ENCODE results near the gene SIL1.
"Not testable (repeated sequence)": the region's sequence is repeated elsewhere in the genome, so short reads cannot be mapped to it uniquely, and the experiment has no call there.

Gene SIL1

DNA sequence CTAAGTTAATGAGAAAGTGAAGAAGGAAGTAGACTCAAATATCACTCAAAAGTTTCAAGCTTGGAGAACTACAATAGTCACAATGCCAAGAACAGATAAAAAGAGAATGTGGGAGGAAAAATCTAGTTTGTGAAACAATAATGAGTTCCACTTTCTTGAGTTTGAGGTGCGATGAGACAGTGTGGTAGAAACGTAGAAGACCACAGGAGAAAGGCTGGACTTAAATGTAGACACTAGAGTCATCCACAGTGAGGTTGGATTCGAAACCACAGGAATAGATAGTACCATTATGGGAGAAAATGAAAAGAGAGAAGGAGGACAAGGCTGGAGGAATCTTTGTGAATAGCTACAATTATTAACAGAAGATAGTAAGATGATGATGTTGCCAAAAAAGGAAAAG lies 182.0 kb downstream of the SIL1 start:
- DNase-seq = no peak

- DNase-seq = no peak
These were observed 183.4 kb downstream of the SIL1 start for GRCh38 chr5:139014726-139015125.

DNA sequence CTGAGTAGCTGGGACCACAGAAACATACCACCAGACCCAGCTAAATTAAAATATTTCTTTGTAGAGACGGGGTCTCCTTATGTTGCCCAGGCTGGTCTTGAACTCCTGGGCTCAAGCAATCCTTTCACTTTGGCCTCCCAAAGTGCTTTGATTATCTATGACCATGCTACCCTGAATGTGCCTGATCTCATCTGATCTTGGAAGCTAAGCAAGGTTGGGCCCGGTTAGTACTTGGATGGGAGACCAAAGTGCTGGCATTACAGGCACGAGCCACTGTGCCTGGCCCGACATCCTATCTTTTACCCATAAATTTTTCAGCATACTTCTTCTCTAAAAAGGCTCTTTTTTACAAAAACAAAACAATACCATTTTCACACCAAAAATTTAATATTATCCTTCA lies 186.0 kb downstream of the SIL1 start:
- DNase-seq = no peak

DNA sequence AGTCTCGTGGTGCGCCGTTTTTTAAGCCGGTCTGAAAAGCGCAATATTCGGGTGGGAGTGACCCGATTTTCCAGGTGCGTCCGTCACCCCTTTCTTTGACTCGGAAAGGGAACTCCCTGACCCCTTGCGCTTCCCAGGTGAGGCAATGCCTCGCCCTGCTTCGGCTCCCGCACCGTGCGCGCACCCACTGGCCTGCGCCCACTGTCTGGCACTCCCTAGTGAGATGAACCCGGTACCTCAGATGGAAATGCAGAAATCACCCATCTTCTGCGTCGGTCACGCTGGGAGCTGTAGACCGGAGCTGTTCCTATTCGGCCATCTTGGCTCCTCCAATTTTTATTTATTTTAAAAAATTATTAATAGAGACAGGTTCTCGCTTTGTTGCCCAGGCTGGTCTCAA lies 187.0 kb downstream of the SIL1 start:
- not testable (repeated sequence) for DNase-seq

DNA sequence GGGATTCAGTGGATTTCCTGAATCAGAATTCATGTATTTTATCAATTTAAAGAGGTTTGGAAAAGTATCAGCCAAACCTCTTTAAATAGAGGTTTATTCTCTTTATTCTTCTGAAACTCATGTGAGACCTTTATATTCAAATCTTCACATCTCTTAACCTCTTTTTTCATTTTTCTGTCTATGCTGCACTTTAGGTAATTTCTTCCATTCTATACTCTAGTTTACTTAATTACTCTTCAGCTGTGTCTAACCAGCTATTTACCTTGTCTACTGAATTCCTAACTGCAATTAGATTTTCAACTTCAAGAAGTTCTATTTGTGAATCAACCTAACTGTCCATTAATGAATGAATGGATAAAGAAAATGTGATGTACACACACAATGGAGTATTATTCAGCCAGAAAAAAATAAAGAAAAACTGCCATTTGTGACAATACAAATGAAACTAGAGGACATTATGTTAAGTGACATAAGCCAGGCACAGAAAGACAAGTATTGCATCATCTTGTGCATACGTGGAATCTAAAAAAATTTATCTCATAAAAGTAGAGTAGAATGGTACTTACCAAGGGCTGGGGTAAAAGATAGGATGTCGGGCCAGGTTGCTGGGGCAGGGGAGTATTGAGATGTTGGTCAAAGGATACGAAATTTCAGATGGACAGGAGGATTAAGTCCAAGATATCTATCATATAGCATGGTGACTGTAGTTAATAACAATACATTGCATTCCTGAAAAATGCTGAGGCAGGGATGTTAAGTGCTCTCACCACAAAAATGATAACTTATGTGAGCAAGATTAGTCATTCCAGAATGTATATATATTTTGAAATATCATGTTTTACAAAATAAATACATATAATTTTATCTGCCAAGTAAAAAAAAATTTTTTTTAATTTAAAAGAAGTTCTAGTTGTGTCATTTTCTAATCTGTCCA lies 193.5 kb downstream of the SIL1 start:
- no peak for DNase-seq

GRCh38 chr5:138999674-139000073 lies 198.5 kb downstream of the SIL1 start:
- DNase-seq = no peak

DNA sequence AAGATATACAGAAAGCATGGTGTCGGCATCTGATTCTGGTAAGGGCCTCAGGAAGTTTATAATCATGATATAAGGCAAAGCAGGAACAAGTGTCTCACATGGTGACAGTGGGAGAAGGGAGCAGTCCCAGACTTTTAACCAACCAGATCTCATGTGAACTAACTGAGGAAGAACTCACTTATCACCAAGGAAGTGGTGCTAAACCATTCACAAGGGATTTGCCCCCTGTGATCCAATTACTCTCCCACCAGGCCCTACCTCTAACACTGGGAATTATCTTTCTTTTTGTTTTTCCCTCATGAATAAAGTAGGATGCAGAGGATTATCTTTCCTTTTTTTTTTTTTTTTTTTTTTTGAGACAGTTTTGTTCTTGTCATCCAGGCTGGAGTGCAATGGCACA lies 199.6 kb downstream of the SIL1 start:
- no peak for DNase-seq

DNA sequence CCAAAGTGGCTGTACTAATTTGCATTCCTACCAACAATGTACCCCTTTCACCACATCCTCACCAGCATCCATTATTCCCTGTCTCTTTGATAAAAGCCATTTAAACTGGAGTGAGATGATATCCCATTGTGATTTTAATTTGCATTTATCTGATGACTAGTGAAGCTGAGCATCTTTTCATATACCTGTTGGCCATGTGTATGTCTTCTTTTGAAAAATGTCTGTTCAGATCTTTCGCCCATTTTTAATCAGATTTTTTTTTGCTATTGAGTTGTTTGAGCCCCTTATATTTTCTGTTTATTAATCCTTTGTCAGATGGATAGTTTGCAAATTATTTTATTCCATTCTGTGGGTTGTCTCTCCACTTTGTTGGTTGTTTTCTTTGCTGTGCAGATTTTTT lies 202.0 kb downstream of the SIL1 start:
- DNase-seq = no peak

GRCh38 chr5:138990986-138991590 lies 207.1 kb downstream of the SIL1 start:
- DNase-seq = no peak

GRCh38 chr5:138989720-138990119 lies 208.4 kb downstream of the SIL1 start:
- DNase-seq = no peak

GRCh38 chr5:138986186-138986800 lies 211.9 kb downstream of the SIL1 start:
- DNase-seq = no peak

DNA sequence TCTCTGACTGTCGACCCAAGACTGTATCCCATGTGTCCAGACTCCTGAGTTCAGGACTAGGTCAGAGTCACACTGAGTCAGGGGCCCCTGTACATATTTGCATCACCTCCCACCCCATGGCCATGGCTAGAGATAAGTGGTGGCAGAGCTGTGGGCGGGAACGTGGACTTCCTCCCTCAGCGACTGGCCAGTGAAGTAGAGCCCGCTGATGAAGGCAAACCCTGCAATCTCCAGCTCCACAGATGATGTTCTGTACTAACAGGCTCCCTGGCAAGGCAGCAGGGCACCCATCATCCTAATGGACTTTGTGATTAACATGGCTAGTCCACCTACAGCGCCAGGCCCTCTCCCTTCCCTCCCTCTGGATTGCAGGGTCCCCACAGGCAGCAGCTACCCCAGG lies 212.5 kb downstream of the SIL1 start:
- no peak for DNase-seq

DNA sequence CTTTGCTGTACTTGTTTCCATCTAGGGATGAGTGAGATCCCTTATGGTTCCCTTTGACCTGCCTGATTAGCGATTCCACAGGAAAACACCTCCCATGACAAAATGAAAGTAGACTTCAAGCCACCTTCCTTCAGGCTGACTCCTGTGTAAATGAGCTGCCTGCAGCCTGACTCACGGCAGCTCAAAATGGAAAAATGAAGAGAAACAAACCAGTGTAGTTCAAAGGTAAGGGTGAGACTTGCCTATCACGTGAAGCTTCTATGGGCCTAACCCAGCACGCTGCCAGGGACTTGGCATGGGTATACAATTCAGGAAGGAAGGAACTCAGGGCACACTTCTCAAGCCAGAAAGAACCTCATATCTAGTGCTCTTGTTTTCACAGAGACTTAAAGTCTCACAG lies 212.9 kb downstream of the SIL1 start:
- DNase-seq = no peak

DNA sequence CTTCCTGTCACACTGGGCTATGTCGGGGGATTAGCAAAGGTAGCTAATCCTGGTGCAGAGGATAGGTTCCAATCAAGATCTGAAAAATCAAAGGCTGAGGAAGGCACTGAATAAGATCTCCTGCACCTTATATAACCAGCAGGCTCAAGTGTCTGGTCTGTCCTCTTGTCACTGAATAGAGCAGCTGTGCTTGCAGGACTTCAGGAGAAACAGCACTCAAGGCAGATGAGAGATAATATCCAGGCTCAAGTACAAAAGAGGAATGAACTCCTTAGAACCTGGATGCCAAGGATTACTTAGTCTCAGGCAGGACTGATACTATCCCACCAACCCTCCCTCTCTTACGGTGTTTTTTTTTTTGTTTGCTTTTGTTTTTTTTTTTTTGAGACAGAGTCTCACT lies 214.2 kb downstream of the SIL1 start:
- DNase-seq = no peak

- peak; percentile 33 for DNase-seq
These were observed 216.6 kb downstream of the SIL1 start for GRCh38 chr5:138981586-138981985.

DNA sequence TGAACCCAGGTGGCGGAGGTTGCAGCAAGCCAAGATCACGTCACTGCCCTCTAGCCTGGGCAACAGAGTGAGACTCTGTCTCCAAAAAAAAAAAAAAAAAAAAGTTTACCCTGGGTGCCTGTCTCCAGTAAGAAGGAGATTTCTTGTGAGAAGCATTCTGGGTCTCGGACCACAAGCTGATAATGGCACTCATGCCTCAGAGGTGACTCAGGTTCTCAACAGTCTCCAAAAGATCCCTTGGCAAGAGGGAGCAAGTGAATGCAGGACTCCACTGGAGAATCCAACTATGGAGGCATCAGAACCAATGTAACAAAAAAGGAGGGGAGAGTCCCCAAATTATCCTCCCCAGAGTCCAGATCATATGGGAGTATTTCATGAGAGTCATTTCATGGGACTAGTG lies 217.0 kb downstream of the SIL1 start:
- DNase-seq = no peak

- no peak for DNase-seq
These were observed 217.7 kb downstream of the SIL1 start for GRCh38 chr5:138980441-138980840.

DNA sequence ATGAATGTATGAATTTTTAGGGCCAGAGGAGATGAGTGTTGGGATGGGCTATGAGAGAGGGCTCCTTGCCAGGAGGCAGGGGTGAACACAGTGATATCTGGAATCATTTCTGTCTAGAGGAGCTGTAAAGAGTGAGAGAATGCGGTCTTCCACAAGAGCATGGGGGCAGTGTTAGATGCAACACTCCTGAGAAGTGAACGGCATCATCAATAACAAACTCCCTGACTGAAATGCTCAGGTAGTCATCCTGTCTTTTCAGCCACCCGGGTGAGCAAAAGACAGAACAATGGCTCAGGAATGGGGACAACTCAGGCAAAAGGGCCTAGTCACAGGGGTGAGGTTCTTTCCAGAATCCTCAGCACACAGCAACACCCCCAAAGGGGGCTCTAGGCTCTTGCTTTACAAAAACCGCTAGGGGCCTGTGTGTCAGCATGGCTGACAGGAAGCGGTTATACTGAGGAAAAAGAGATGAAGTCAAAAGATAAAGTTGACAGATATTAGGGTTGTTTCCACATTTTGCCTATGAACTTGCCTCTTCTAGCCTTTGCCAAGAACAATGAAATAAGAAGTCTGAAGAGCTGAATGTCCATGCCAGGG lies 218.4 kb downstream of the SIL1 start:
- peak; percentile 32 for DNase-seq

- no peak for DNase-seq
These were observed 219.6 kb downstream of the SIL1 start for GRCh38 chr5:138978581-138978980.

GRCh38 chr5:138978080-138978479 lies 220.1 kb downstream of the SIL1 start:
- DNase-seq = no peak

- DNase-seq = no peak
These were observed 222.9 kb downstream of the SIL1 start for GRCh38 chr5:138975098-138975847.

- DNase-seq = no peak
These were observed 223.7 kb downstream of the SIL1 start for GRCh38 chr5:138974227-138975063.
